Esophagus (tissue), 2 donors: ENCODE results near the gene VSIG10L. TPM values are rescaled to one million over a fixed set of nuclear protein-coding genes. Genes with fewer than 3 reads are reported as not detected.

ENCODE experiments used
- H3K27ac ChIP-seq, 2 donors: one replicate each; pipeline ENCODE4 v1.5.1; 2013; ENCODE audit warnings: low read depth in 2 of 2, mild to moderate bottlenecking in 2 of 2, inconsistent platforms in 1 of 2, low read length in 1 of 2, moderate library complexity in 1 of 2
- H3K27me3 ChIP-seq, 2 donors: one replicate each; pipeline ENCODE4 v1.6.1; 2013; ENCODE audit warnings: low read length in 2 of 2, control low read depth in 1 of 2, mild to moderate bottlenecking in 1 of 2; ENCODE audit not compliant: insufficient read depth in 2 of 2, control insufficient read depth in 1 of 2
- H3K36me3 ChIP-seq, 2 donors: one replicate each; pipeline ENCODE4 v1.6.1; 2013; ENCODE audit warnings: low read length in 1 of 2; ENCODE audit not compliant: control insufficient read depth in 2 of 2, insufficient read depth in 2 of 2
- H3K4me1 ChIP-seq, 2 donors: one replicate each; pipeline ENCODE4 v1.6.1; 2013; ENCODE audit warnings: low read length in 1 of 2; ENCODE audit not compliant: control insufficient read depth in 2 of 2, insufficient read depth in 2 of 2
- H3K4me3 ChIP-seq, 2 donors: one replicate each; pipeline ENCODE4 v1.5.1; 2013; ENCODE audit warnings: low read length in 2 of 2, mild to moderate bottlenecking in 2 of 2, low read depth in 1 of 2, moderate library complexity in 1 of 2
- H3K9me3 ChIP-seq, 2 donors: one replicate each; pipeline ENCODE4 v1.6.1; 2013; ENCODE audit warnings: mild to moderate bottlenecking in 2 of 2, low read depth in 1 of 2, low read length in 1 of 2, moderate library complexity in 1 of 2; ENCODE audit not compliant: control insufficient read depth in 2 of 2, insufficient read depth in 1 of 2
- WGBS, 2 donors: extraction: QIAGEN DNeasy Blood & Tissue Kit; methylation state at CpG; one replicate each; pipeline ENCODE4 v1.1.7; 2013; 5-methylcytosine and 5-hydroxymethylcytosine counted together
- polyA plus RNA-seq, 2 donors: library from polyadenylated mRNA; stranded (reverse); fragments of 200-250 nt; gene quantifications; one replicate each; pipeline ENCODE4 v1.2.3, GENCODE V29; 2013
- donor health status: healthy with polysubstance abuse.
- donor health status: Bipolar disorder and iron deficiency.

VSIG10L gene
- 100 to 1,000 TPM; 122 to 227 TPM for polyA plus RNA-seq

- no peaks in the 10 kb centered on the region for H3K9me3 ChIP-seq
- peaks cover 9 to 13% of the 10 kb centered on the region in 2 donors for H3K4me1 ChIP-seq
- H3K27me3 ChIP-seq, result no peaks in the 10 kb centered on the region
- 41 to 44% methylated on average over 3 of the region's 3 CpGs for WGBS, 2 donors
- H3K4me3 ChIP-seq, result peak within 1 kb of the TSS; percentile 53 to 55
- H3K27ac ChIP-seq, result peak within 1 kb of the TSS; percentile 50 to 88
- H3K36me3 ChIP-seq, result peaks cover 0 to 12% of the 10 kb centered on the region in 2 donors
Observed at GRCh38 chr19:51341976-51342580, at the start of gene VSIG10L. Gene VSIG10L, minus strand, starts transcription at chr19:51342139. Its CDS starts 15 bp downstream, at chr19:51342124.

- no peaks in the 10 kb centered on the region for H3K27me3 ChIP-seq
- WGBS, 2 donors, result 67 to 70% methylated on average over 8 of the region's 8 CpGs
- no peak overlapping the region for H3K4me3 ChIP-seq
- no peaks in the 10 kb centered on the region for H3K9me3 ChIP-seq
- no peaks in the 10 kb centered on the region for H3K36me3 ChIP-seq
- H3K4me1 ChIP-seq, result peaks cover 2 to 3% of the 10 kb centered on the region in 2 donors
- no peak overlapping the region for H3K27ac ChIP-seq
Observed at GRCh38 chr19:51391073-51391611, 49.2 kb upstream of the VSIG10L start.

GRCh38 chr19:51389143-51389542, 47.2 kb upstream of the VSIG10L start:
- WGBS, 2 donors, result 88 to 89% methylated on average over 13 to 14 of the region's 14 CpGs
- H3K36me3 ChIP-seq, result no peaks in the 10 kb centered on the region
- H3K4me1 ChIP-seq, result peaks cover 0 to 2% of the 10 kb centered on the region in 2 donors
- H3K27ac ChIP-seq, result no peak overlapping the region
- no peak overlapping the region for H3K4me3 ChIP-seq
- H3K27me3 ChIP-seq, result no peaks in the 10 kb centered on the region
- H3K9me3 ChIP-seq, result no peaks in the 10 kb centered on the region

- no peaks in the 10 kb centered on the region for H3K36me3 ChIP-seq
- no peaks in the 10 kb centered on the region for H3K9me3 ChIP-seq
- 75 to 80% methylated on average over 15 of the region's 15 CpGs for WGBS, 2 donors
- no peaks in the 10 kb centered on the region for H3K27me3 ChIP-seq
- peaks cover 0 to 2% of the 10 kb centered on the region in 2 donors for H3K4me1 ChIP-seq
- no peak within 1 kb of the TSS for H3K27ac ChIP-seq
- H3K4me3 ChIP-seq, result no peak within 1 kb of the TSS
Observed at GRCh38 chr19:51387924-51388389, 46.0 kb upstream of the VSIG10L start, which contains the start of gene LIM2. Gene LIM2, minus strand, starts transcription at chr19:51387974. Its CDS starts 531 bp downstream, at chr19:51387443.

- no peak overlapping the region for H3K4me3 ChIP-seq
- no peaks in the 10 kb centered on the region for H3K27me3 ChIP-seq
- no peaks in the 10 kb centered on the region for H3K36me3 ChIP-seq
- H3K27ac ChIP-seq, result no peak overlapping the region
- 82 to 90% methylated on average over 14 of the region's 14 CpGs for WGBS, 2 donors
- H3K9me3 ChIP-seq, result no peaks in the 10 kb centered on the region
- peaks cover 0 to 2% of the 10 kb centered on the region in 2 donors for H3K4me1 ChIP-seq
Observed at GRCh38 chr19:51386882-51387520, 45.1 kb upstream of the VSIG10L start.

GRCh38 chr19:51382004-51382403, 40.1 kb upstream of the VSIG10L start:
- Histone ChIP-seq H3K27me3 (no peaks in the 10 kb centered on the region), H3K36me3 (no peaks in the 10 kb centered on the region), H3K4me1 (no peaks in the 10 kb centered on the region), H3K4me3 (no peak overlapping the region), H3K27ac (no peak overlapping the region), H3K9me3 (no peaks in the 10 kb centered on the region)
- 96 to 98% methylated on average over 4 of the region's 4 CpGs for WGBS, 2 donors

- H3K27ac ChIP-seq, result no peak overlapping the region
- H3K27me3 ChIP-seq, result no peaks in the 10 kb centered on the region
- 91 to 95% methylated on average over 9 of the region's 9 CpGs for WGBS, 2 donors
- no peaks in the 10 kb centered on the region for H3K36me3 ChIP-seq
- H3K4me1 ChIP-seq, result no peaks in the 10 kb centered on the region
- no peak overlapping the region for H3K4me3 ChIP-seq
- no peaks in the 10 kb centered on the region for H3K9me3 ChIP-seq
Observed at GRCh38 chr19:51380379-51380778, 38.4 kb upstream of the VSIG10L start.

GRCh38 chr19:51377422-51377821, 35.5 kb upstream of the VSIG10L start:
- H3K27me3 ChIP-seq, result no peaks in the 10 kb centered on the region
- no peaks in the 10 kb centered on the region for H3K36me3 ChIP-seq
- no peaks in the 10 kb centered on the region for H3K9me3 ChIP-seq
- WGBS, 2 donors, result 84 to 85% methylated on average over 2 of the region's 2 CpGs
- H3K27ac ChIP-seq, result no peak overlapping the region
- H3K4me3 ChIP-seq, result no peak overlapping the region
- no peaks in the 10 kb centered on the region for H3K4me1 ChIP-seq

GRCh38 chr19:51375504-51376221, 33.7 kb upstream of the VSIG10L start:
- Histone ChIP-seq H3K4me1 (no peaks in the 10 kb centered on the region), H3K27ac (no peak overlapping the region), H3K9me3 (no peaks in the 10 kb centered on the region), H3K4me3 (no peak overlapping the region), H3K27me3 (no peaks in the 10 kb centered on the region), H3K36me3 (no peaks in the 10 kb centered on the region)
- WGBS, 2 donors, result 68 to 74% methylated on average over 10 to 11 of the region's 11 CpGs
